ENCODE results near the gene MIGA1.

- TF ChIP-seq YY1 (IDR thresholded peaks at IDR 0.05; ENCODE audit: low read depth), result no peak
- TF ChIP-seq CEBPB (IDR thresholded peaks at IDR 0.05), result no peak
- TF ChIP-seq TEAD4 (IDR thresholded peaks at IDR 0.05), result no peak
- no peak for TF ChIP-seq RAD21 (IDR thresholded peaks at IDR 0.05; ENCODE audit: low read depth)
- TF ChIP-seq, protein P1, sequence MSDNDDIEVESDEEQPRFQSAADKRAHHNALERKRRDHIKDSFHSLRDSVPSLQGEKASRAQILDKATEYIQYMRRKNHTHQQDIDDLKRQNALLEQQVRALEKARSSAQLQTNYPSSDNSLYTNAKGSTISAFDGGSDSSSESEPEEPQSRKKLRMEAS (IDR thresholded peaks at IDR 0.05), result no peak
- TF ChIP-seq TCF12 (IDR thresholded peaks at IDR 0.05; ENCODE audit: low read depth), result no peak
- TF ChIP-seq TAF1 (IDR thresholded peaks at IDR 0.05; ENCODE audit: low read depth), result no peak
- TF ChIP-seq NFIC (IDR thresholded peaks at IDR 0.05), result no peak
- TF ChIP-seq CREB1 (IDR thresholded peaks at IDR 0.05; ENCODE audit: low read depth), result no peak
- TF ChIP-seq, protein P2, sequence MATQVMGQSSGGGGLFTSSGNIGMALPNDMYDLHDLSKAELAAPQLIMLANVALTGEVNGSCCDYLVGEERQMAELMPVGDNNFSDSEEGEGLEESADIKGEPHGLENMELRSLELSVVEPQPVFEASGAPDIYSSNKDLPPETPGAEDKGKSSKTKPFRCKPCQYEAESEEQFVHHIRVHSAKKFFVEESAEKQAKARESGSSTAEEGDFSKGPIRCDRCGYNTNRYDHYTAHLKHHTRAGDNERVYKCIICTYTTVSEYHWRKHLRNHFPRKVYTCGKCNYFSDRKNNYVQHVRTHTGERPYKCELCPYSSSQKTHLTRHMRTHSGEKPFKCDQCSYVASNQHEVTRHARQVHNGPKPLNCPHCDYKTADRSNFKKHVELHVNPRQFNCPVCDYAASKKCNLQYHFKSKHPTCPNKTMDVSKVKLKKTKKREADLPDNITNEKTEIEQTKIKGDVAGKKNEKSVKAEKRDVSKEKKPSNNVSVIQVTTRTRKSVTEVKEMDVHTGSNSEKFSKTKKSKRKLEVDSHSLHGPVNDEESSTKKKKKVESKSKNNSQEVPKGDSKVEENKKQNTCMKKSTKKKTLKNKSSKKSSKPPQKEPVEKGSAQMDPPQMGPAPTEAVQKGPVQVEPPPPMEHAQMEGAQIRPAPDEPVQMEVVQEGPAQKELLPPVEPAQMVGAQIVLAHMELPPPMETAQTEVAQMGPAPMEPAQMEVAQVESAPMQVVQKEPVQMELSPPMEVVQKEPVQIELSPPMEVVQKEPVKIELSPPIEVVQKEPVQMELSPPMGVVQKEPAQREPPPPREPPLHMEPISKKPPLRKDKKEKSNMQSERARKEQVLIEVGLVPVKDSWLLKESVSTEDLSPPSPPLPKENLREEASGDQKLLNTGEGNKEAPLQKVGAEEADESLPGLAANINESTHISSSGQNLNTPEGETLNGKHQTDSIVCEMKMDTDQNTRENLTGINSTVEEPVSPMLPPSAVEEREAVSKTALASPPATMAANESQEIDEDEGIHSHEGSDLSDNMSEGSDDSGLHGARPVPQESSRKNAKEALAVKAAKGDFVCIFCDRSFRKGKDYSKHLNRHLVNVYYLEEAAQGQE (IDR thresholded peaks at IDR 0.05; ENCODE audit: low read depth), result no peak
- no peak for TF ChIP-seq EGR1 (IDR thresholded peaks at IDR 0.05)
- TF ChIP-seq EP300 (IDR thresholded peaks at IDR 0.05; ENCODE audit: borderline replicate concordance), result no peak
- TF ChIP-seq USF1 (IDR thresholded peaks at IDR 0.05), result no peak
Observed at GRCh38 chr1:77776007-77776700, 3.3 kb upstream of the MIGA1 start.
